Measurements from ENCODE around the gene CRTC2. TPM values are rescaled to one million over a fixed set of nuclear protein-coding genes. Genes with fewer than 3 reads are reported as not detected.

The CRTC2 gene
- total RNA-seq, 3 donors from 2014 or later, result 16.2 to 19.7 (median 19.0) TPM

GRCh38 chr1:153937331-153937730, 21.1 kb downstream of the CRTC2 start:
- Histone ChIP-seq H3K9me3 (no peaks in the 10 kb centered on the region), H3K4me1 (no peaks in the 10 kb centered on the region), H3K27ac (no peak overlapping the region), H3K4me3 (no peak overlapping the region), H3K27me3 (no peaks in the 10 kb centered on the region), H3K36me3 (peaks cover 5% of the 10 kb centered on the region)
- intact Hi-C loops (cut with DNase I; ENCODE audit: low total_unique reads), result no loop called here
- TF ChIP-seq CTCF (IDR thresholded peaks at IDR 0.05), result no peak
- TF ChIP-seq POLR2AphosphoS5 (IDR thresholded peaks at IDR 0.05), result no peak
- TF ChIP-seq POLR2A (IDR thresholded peaks at IDR 0.05), result no peak
- no peak for DNase-seq (ENCODE audit: low spot score in 2 of 2)

DNA sequence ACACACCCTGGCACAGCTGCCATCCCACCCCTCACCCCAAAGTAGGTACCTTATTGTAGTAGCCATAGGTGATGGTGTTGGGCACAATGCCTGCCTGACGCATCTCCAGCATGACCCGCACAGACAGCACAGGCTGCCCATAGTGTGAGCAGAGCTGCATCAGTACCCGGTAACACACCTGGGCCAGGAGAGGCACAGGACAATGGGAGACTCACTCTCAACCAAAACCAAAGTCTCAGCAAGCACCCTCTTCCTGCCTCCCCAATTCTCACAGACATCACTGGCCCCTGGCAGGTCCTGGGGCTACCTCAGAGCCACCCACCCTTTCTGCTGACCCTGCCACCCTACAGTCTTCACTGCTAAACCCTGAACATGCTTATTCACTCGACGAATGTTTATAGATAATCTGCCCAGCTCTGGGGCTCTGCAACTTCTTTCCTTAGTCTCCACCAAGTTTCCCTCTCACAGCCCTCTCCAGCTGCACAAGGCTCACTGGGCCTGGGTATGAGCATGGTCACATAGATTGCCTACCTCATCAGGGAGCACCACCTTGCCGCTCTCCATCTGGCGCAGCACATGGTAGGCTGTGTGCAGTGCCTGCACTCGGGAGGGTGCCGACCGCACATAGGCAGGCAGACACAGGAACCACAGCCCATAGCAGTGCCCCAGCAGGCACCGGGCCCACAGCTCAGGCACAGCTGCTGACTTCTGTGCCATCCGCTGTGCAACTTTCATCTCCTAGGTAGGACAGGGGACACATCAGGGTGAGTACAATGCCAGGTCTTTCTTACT, 22.2 kb downstream of the CRTC2 start:
- H3K9me3 ChIP-seq, result no peaks in the 10 kb centered on the region
- no peaks in the 10 kb centered on the region for H3K4me1 ChIP-seq
- no peak overlapping the region for H3K27ac ChIP-seq
- DNase-seq (ENCODE audit: low spot score in 2 of 2), result no peak
- peaks cover 5% of the 10 kb centered on the region for H3K36me3 ChIP-seq
- no peak overlapping the region for H3K4me3 ChIP-seq
- intact Hi-C loops (cut with DNase I; ENCODE audit: low total_unique reads), result no loop called here
- no peaks in the 10 kb centered on the region for H3K27me3 ChIP-seq
- TF ChIP-seq POLR2AphosphoS5 (IDR thresholded peaks at IDR 0.05) (no peak), CTCF (IDR thresholded peaks at IDR 0.05) (no peak), POLR2A (IDR thresholded peaks at IDR 0.05) (no peak)

DNA sequence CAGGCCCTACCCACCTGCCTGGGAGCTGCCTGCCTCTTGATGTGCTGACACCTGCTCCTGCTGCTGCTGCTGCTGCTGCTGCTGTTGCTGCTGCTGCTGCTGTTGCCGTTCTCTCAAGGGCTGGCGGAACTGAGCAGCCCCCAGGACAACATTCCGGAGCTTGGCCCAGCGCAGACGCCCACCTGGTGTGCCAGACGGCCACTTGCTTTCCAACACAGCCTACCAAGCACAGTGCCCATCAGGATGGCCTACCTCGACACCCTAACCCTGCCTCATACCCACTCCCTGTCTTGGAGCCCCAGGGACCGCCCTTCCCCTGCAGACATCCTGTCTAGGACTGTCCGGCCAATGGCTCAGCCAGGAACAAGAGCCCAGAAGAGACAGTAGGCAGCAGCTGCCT, 23.7 kb downstream of the CRTC2 start:
- Histone ChIP-seq H3K27ac (no peak overlapping the region), H3K9me3 (no peaks in the 10 kb centered on the region), H3K36me3 (peaks cover 5% of the 10 kb centered on the region), H3K4me1 (no peaks in the 10 kb centered on the region), H3K4me3 (no peak overlapping the region), H3K27me3 (no peaks in the 10 kb centered on the region)
- TF ChIP-seq CTCF (IDR thresholded peaks at IDR 0.05) (no peak), POLR2A (IDR thresholded peaks at IDR 0.05) (no peak), POLR2AphosphoS5 (IDR thresholded peaks at IDR 0.05) (no peak)
- no peak for DNase-seq (ENCODE audit: low spot score in 2 of 2)
- intact Hi-C loops (cut with DNase I; ENCODE audit: low total_unique reads), result no loop called here

DNA sequence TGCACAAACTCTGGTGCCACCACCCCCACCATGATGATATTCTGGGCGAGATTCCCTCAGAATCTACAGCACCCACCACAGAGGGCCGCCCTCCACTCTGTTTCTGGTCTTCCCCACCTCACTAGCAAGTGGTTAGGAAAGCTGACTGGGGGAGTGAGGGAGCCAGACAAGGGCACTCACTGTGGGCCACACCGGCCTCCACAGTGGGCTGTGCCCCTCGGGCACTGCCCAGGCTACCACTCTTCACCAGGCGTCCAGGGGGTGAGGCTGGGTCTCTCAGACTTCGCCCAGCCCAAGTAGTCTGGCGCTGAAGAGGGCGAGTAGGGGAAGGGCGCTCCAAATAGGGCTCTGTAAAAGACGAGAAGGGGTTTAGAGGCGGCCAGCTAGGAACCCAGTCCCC, 24.5 kb downstream of the CRTC2 start:
- no peaks in the 10 kb centered on the region for H3K4me1 ChIP-seq
- intact Hi-C loops (cut with DNase I; ENCODE audit: low total_unique reads), result no loop called here
- no peaks in the 10 kb centered on the region for H3K9me3 ChIP-seq
- H3K27ac ChIP-seq, result no peak overlapping the region
- no peak for DNase-seq (ENCODE audit: low spot score in 2 of 2)
- peaks cover 5% of the 10 kb centered on the region for H3K36me3 ChIP-seq
- no peaks in the 10 kb centered on the region for H3K27me3 ChIP-seq
- H3K4me3 ChIP-seq, result no peak overlapping the region
- TF ChIP-seq POLR2A (IDR thresholded peaks at IDR 0.05) (no peak), POLR2AphosphoS5 (IDR thresholded peaks at IDR 0.05) (no peak), CTCF (IDR thresholded peaks at IDR 0.05) (no peak)

GRCh38 chr1:153933430-153933829, 25.0 kb downstream of the CRTC2 start:
- no peak for TF ChIP-seq POLR2A (IDR thresholded peaks at IDR 0.05)
- no peak for TF ChIP-seq CTCF (IDR thresholded peaks at IDR 0.05)
- TF ChIP-seq POLR2AphosphoS5 (IDR thresholded peaks at IDR 0.05), result no peak
- Histone ChIP-seq H3K36me3 (peaks cover 5% of the 10 kb centered on the region), H3K4me3 (no peak overlapping the region), H3K27me3 (no peaks in the 10 kb centered on the region), H3K4me1 (no peaks in the 10 kb centered on the region), H3K27ac (no peak overlapping the region), H3K9me3 (no peaks in the 10 kb centered on the region)
- no peak for DNase-seq (ENCODE audit: low spot score in 2 of 2)
- intact Hi-C loops (cut with DNase I; ENCODE audit: low total_unique reads), result no loop called here

All from breast epithelium (tissue), 4 donors.